H9 (cell line): ENCODE data around the gene SLCO3A1. TPM values are rescaled to one million over a fixed set of nuclear protein-coding genes. Genes with fewer than 3 reads are reported as not detected.

Experiments
- DNase-seq: peaks from one replicate; pipeline ENCODE4 v3.0.0-alpha.2; 2017
- H2AFZ ChIP-seq: one replicate; pipeline ENCODE4 v1.6.1; 2013; ENCODE audit warnings: mild to moderate bottlenecking, low read length, control low read depth, moderate library complexity
- H2AK5ac ChIP-seq: 2 replicates; pipeline ENCODE4 v1.6.1; 2013; ENCODE audit warnings: low read length, control low read depth, mixed read lengths; ENCODE audit not compliant: insufficient read length
- H2BK120ac ChIP-seq: one replicate; pipeline ENCODE4 v1.6.1; 2013; ENCODE audit warnings: low read depth, mild to moderate bottlenecking, low read length, control low read depth, inconsistent platforms; ENCODE audit not compliant: poor library complexity, severe bottlenecking
- H2BK12ac ChIP-seq: 2 replicates; pipeline ENCODE4 v1.6.1; 2013; ENCODE audit warnings: low read length, control low read depth, mixed read lengths, low read depth; ENCODE audit not compliant: insufficient read length
- H2BK15ac ChIP-seq: 2 replicates; pipeline ENCODE4 v1.6.1; 2013; ENCODE audit warnings: low read depth, low read length, control low read depth
- H2BK20ac ChIP-seq: one replicate; pipeline ENCODE4 v1.6.1; 2013; ENCODE audit warnings: low read depth, mild to moderate bottlenecking, low read length, control low read depth, inconsistent platforms; ENCODE audit not compliant: poor library complexity, severe bottlenecking
- H2BK5ac ChIP-seq: 2 replicates; pipeline ENCODE4 v1.6.1; 2013; ENCODE audit warnings: low read length, control low read depth, mixed read lengths; ENCODE audit not compliant: insufficient read length
- H3K14ac ChIP-seq: 2 replicates; pipeline ENCODE4 v1.6.1; 2013; ENCODE audit warnings: low read length, control low read depth; ENCODE audit not compliant: insufficient read depth
- H3K18ac ChIP-seq: 2 replicates; pipeline ENCODE4 v1.6.1; 2013; ENCODE audit warnings: low read depth, mild to moderate bottlenecking, mixed read lengths, low read length, control low read depth; ENCODE audit not compliant: insufficient read length
- H3K23ac ChIP-seq: 2 replicates; pipeline ENCODE4 v1.6.1; 2013; ENCODE audit warnings: low read length, control low read depth, mixed read lengths, low read depth; ENCODE audit not compliant: insufficient read length
- H3K23me2 ChIP-seq: 2 replicates; pipeline ENCODE4 v1.6.1; 2013; ENCODE audit warnings: low read depth, mild to moderate bottlenecking, mixed read lengths, low read length, control low read depth; ENCODE audit not compliant: insufficient read length, poor library complexity, severe bottlenecking
- H3K27ac ChIP-seq: 2 replicates; pipeline ENCODE4 v1.5.1; 2013; ENCODE audit warnings: low read length, control low read depth, mixed read lengths, low read depth; ENCODE audit not compliant: insufficient read length
- H3K27me3 ChIP-seq: 2 replicates; pipeline ENCODE4 v1.6.1; 2013; ENCODE audit warnings: low read length, control low read depth, inconsistent platforms; ENCODE audit not compliant: insufficient read depth
- H3K4ac ChIP-seq: 2 replicates; pipeline ENCODE4 v1.6.1; 2013; ENCODE audit warnings: low read depth, mild to moderate bottlenecking, control low read depth, inconsistent platforms, low read length, moderate library complexity
- H3K4me1 ChIP-seq: 2 replicates; pipeline ENCODE4 v1.6.1; 2013; ENCODE audit warnings: low read length, control low read depth, inconsistent platforms; ENCODE audit not compliant: insufficient read depth
- H3K4me2 ChIP-seq: 2 replicates; pipeline ENCODE4 v1.6.1; 2013; ENCODE audit warnings: low read length, control low read depth, mixed read lengths; ENCODE audit not compliant: insufficient read length, insufficient read depth
- H3K56ac ChIP-seq: 2 replicates; pipeline ENCODE4 v1.6.1; 2013; ENCODE audit warnings: low read depth, mild to moderate bottlenecking, mixed read lengths, low read length, control low read depth; ENCODE audit not compliant: insufficient read length
- H3K79me1 ChIP-seq: 2 replicates; pipeline ENCODE4 v1.6.1; 2013; ENCODE audit warnings: low read depth, mild to moderate bottlenecking, moderate library complexity, low read length, control low read depth, inconsistent platforms; ENCODE audit not compliant: insufficient read depth, poor library complexity, severe bottlenecking
- H3K79me2 ChIP-seq: 2 replicates; pipeline ENCODE4 v1.6.1; 2013; ENCODE audit warnings: low read length, control low read depth, inconsistent platforms; ENCODE audit not compliant: insufficient read depth
- H3K9ac ChIP-seq: 2 replicates; pipeline ENCODE4 v1.6.1; 2013; ENCODE audit warnings: low read length, control low read depth, mixed read lengths; ENCODE audit not compliant: insufficient read length; ENCODE audit errors: extremely low read depth
- H3K9me3 ChIP-seq: one replicate; pipeline ENCODE4 v1.6.1; 2013; ENCODE audit warnings: low read depth, low read length, inconsistent platforms; ENCODE audit not compliant: control insufficient read depth
- H3T11ph ChIP-seq: one replicate; pipeline ENCODE4 v1.6.1; 2013; ENCODE audit warnings: mild to moderate bottlenecking, low read length, control low read depth, inconsistent platforms
- H4K20me1 ChIP-seq: one replicate; pipeline ENCODE4 v1.6.1; 2013; ENCODE audit not compliant: control insufficient read depth, insufficient read length, insufficient read depth
- H4K5ac ChIP-seq: 2 replicates; pipeline ENCODE4 v1.6.1; 2013; ENCODE audit warnings: low read depth, mild to moderate bottlenecking, mixed read lengths, low read length, control low read depth; ENCODE audit not compliant: insufficient read length
- H4K8ac ChIP-seq: replicated peaks from 2 replicates; pipeline ENCODE4 v1.6.1; 2013; ENCODE audit warnings: low read length, control low read depth, mixed read lengths, low read depth; ENCODE audit not compliant: insufficient read length
- H4K91ac ChIP-seq: 2 replicates; pipeline ENCODE4 v1.6.1; 2013; ENCODE audit warnings: low read depth, mild to moderate bottlenecking, moderate library complexity, mixed read lengths, low read length, control low read depth; ENCODE audit not compliant: insufficient read length
- H3K27ac Mint-ChIP-seq, 3 experiments: 2 replicates in 2 of 3; 3 replicates in 1 of 3; pipeline ENCODE4 v1.8.0; 2020 to 2021; ENCODE audit warnings: mixed read lengths in 3 of 3, mild to moderate bottlenecking in 1 of 3, moderate library complexity in 1 of 3
- H3K27me3 Mint-ChIP-seq: 2 replicates; pipeline ENCODE4 v1.8.0; 2021; ENCODE audit warnings: low read depth, mild to moderate bottlenecking, moderate library complexity, mixed read lengths
- H3K36me3 Mint-ChIP-seq, 3 experiments: 2 replicates in 2 of 3; 3 replicates in 1 of 3; pipeline ENCODE4 v1.8.0; 2020 to 2021; ENCODE audit warnings: low read depth in 3 of 3, mixed read lengths in 3 of 3; ENCODE audit not compliant: insufficient read depth in 1 of 3
- H3K4me1 Mint-ChIP-seq, 2 experiments: 2 replicates each; pipeline ENCODE4 v1.8.0; 2020; ENCODE audit warnings: mixed read lengths in 2 of 2
- H3K4me3 Mint-ChIP-seq, 2 experiments: 2 replicates in 1 of 2; 3 replicates in 1 of 2; pipeline ENCODE4 v1.8.0; 2020 to 2021; ENCODE audit warnings: mild to moderate bottlenecking in 2 of 2, mixed read lengths in 2 of 2, moderate library complexity in 1 of 2
- H3K9me3 Mint-ChIP-seq, 2 experiments: 2 replicates in 1 of 2; 3 replicates in 1 of 2; pipeline ENCODE4 v1.8.0; 2020; ENCODE audit warnings: mild to moderate bottlenecking in 2 of 2, mixed read lengths in 2 of 2, moderate library complexity in 1 of 2
- CTCF ChIP-seq: fragments of 200-600 bp; sonication (generic); conservative IDR thresholded peaks from 3 replicates; pipeline ENCODE4 v1.8.0; 2021; ENCODE audit warnings: antibody characterized with exemption, mild to moderate bottlenecking
- WGBS: extraction: QIAGEN DNeasy Blood & Tissue Kit; methylation state at CpG from one replicate; pipeline ENCODE4 v1.1.7; 2013; ENCODE audit warnings: missing lambda C conversion rate, low lambda C conversion rate, mixed read lengths; ENCODE audit not compliant: insufficient read length; ENCODE audit errors: extremely low coverage; 5-methylcytosine and 5-hydroxymethylcytosine counted together
- total RNA-seq: library from RNA; stranded (reverse); gene quantifications from 2 replicates; pipeline ENCODE4 v1.2.1, GENCODE V29; 2021

SLCO3A1 gene
- total RNA-seq, 1 experiment from 2014 or later, result 9.4 TPM

GRCh38 chr15:91892436-91892835 is 38.9 kb downstream of the SLCO3A1 start:
- Histone ChIP-seq H3K4me2 (no peak overlapping the region), H2BK15ac (no peak overlapping the region), H3K27me3 (no peaks in the 10 kb centered on the region), H2BK120ac (no peak overlapping the region), H3K14ac (no peak overlapping the region), H2BK20ac (no peak overlapping the region), H3K23ac (no peak overlapping the region), H3T11ph (no peak overlapping the region), H3K9me3 (no peaks in the 10 kb centered on the region), H3K23me2 (no peaks in the 10 kb centered on the region), H2BK5ac (no peak overlapping the region), H3K4ac (no peak overlapping the region), H3K56ac (no peak overlapping the region), H3K79me1 (no peaks in the 10 kb centered on the region), H3K27ac (no peak overlapping the region), H3K4me1 (peaks cover 2% of the 10 kb centered on the region; the same call in 1 of the 2 replicates), H4K5ac (no peak overlapping the region), H3K79me2 (no peaks in the 10 kb centered on the region), H2BK12ac (no peak overlapping the region), H3K9ac (no peak overlapping the region), H2AFZ (no peak overlapping the region), H4K8ac (no peak overlapping the region), H4K20me1 (no peaks in the 10 kb centered on the region), H3K18ac (no peak overlapping the region), H2AK5ac (no peak overlapping the region), H4K91ac (no peak overlapping the region)
- no CpG with 5 or more reads among the region's 5 CpGs for WGBS
- Mint-ChIP-seq H3K9me3 (no peaks in the 10 kb centered on the region; a peak in 1 of 5 replicates), H3K36me3 (peaks cover 0 to 2% (median 0%) of the 10 kb centered on the region in 3 experiments; a peak in 1 of 7 replicates), H3K27ac (no peak overlapping the region), H3K27me3 (no peaks in the 10 kb centered on the region), H3K4me3 (no peak overlapping the region), H3K4me1 (peaks cover 23 to 28% of the 10 kb centered on the region in 2 experiments)
- TF ChIP-seq CTCF, result no peak
- DNase-seq, result no peak
